KG1 (cell line): Measurements from ENCODE around the gene NAMPT.
"Not testable (repeated sequence)": the region's sequence is repeated elsewhere in the genome, so short reads cannot be mapped to it uniquely, and the experiment has no call there.

Source experiments
- DNase-seq: peaks from one replicate; lab custom pipeline; 2025; lab: John Stamatoyannopoulos, UW

Gene NAMPT

GRCh38 chr7:106284714-106285050, at the start of gene NAMPT:
Gene NAMPT, minus strand, starts transcription at chr7:106284983. Its CDS starts 99 bp downstream, at chr7:106284884.
- no peak for DNase-seq

GRCh38 chr7:106332201-106332600, 47.4 kb upstream of the NAMPT start:
- DNase-seq, result no peak

- no peak for DNase-seq
Observed at GRCh38 chr7:106331441-106332175, 46.8 kb upstream of the NAMPT start.

GRCh38 chr7:106329971-106330733, 45.4 kb upstream of the NAMPT start:
- DNase-seq, result no peak

GRCh38 chr7:106329408-106329807, 44.6 kb upstream of the NAMPT start:
- no peak for DNase-seq

- no peak for DNase-seq
Observed at GRCh38 chr7:106327538-106328481, 43.0 kb upstream of the NAMPT start.

GRCh38 chr7:106326594-106327537, 42.1 kb upstream of the NAMPT start:
- no peak for DNase-seq

- not testable (repeated sequence) for DNase-seq
Observed at GRCh38 chr7:106324509-106324908, 39.7 kb upstream of the NAMPT start.

GRCh38 chr7:106320254-106320770, 35.5 kb upstream of the NAMPT start:
- DNase-seq, result not testable (repeated sequence)

GRCh38 chr7:106318482-106318881, 33.7 kb upstream of the NAMPT start:
- DNase-seq, result no peak

GRCh38 chr7:106317971-106318370, 33.2 kb upstream of the NAMPT start:
- DNase-seq, result no peak

- no peak for DNase-seq
Observed at GRCh38 chr7:106316947-106317346, 32.2 kb upstream of the NAMPT start.

- no peak for DNase-seq
Observed at GRCh38 chr7:106314875-106315274, 30.1 kb upstream of the NAMPT start.

GRCh38 chr7:106313966-106314365, 29.2 kb upstream of the NAMPT start:
- no peak for DNase-seq

GRCh38 chr7:106313456-106313901, 28.7 kb upstream of the NAMPT start:
- no peak for DNase-seq

- no peak for DNase-seq
Observed at GRCh38 chr7:106312906-106313305, 28.1 kb upstream of the NAMPT start.

- DNase-seq, result no peak
Observed at GRCh38 chr7:106312099-106312871, 27.5 kb upstream of the NAMPT start.

- no peak for DNase-seq
Observed at GRCh38 chr7:106309362-106309761, 24.6 kb upstream of the NAMPT start.

- DNase-seq, result no peak
Observed at GRCh38 chr7:106306256-106306655, 21.5 kb upstream of the NAMPT start.

GRCh38 chr7:106305732-106306131, 20.9 kb upstream of the NAMPT start:
- DNase-seq, result no peak
